Measurements from ENCODE around the gene IGF2. TPM values are rescaled to one million over a fixed set of nuclear protein-coding genes. Genes with fewer than 3 reads are reported as not detected.

The IGF2 gene
- total RNA-seq, 2 experiments from 2014 or later = not detected

DNA sequence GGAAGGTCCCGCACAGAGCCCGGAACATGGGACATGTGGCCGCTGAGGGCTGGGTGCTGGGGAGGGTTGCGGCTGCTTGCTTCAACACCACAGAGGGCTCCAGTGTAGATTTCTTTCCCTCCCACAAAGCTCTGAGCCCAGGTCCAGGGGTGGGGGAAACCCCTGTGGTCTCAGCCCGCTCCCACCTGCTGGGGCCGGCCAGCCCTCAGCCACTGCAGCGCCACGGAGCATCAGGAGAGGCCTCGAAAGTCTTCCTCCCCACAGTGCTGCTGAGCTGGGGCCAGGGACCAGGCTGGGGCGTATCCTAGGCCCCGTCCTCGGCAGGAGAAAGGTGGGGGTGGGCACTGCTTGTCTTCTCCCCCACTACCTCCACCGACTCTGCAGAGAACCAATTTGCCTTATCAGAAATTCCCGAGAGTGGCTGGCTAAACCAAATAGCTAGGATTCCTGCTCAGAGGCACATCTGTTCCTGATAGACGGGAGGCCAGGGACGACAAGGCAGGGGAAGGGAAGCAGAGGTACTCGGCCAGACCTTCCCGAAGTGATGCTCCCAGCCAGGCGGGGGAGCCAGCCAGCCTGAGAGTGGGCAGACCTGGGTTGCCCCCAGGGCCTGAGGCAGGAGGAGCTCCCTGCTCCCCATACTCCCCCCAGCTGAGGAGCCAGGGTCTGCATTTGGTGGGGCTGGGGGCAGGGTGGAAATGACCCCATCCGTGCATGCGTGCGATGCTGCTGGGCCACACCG is 18.7 kb downstream of the IGF2 start:
- Mint-ChIP-seq H3K36me3 (ENCODE audit: low read depth) (no peaks in the 10 kb centered on the region), H3K4me3 (no peak overlapping the region), H3K27me3 (peaks cover 32% of the 10 kb centered on the region), H3K9me3 (no peaks in the 10 kb centered on the region), H3K4me1 (ENCODE audit: low read depth) (no peaks in the 10 kb centered on the region), H3K27ac (no peak overlapping the region)
- Histone ChIP-seq H3K27ac (ENCODE audit: low read depth in 1 of 2, low read length in 2 of 2) (no peak overlapping the region), H3K4me3 (ENCODE audit: low read length) (no peak overlapping the region), H3K9me3 (ENCODE audit: control insufficient read depth in 1 of 2, insufficient read depth in 1 of 2, low read length in 2 of 2) (peaks cover 0 to 18% of the 10 kb centered on the region in 2 experiments), H3K36me3 (ENCODE audit: insufficient read depth, low read length) (no peaks in the 10 kb centered on the region), H3K4me1 (ENCODE audit: insufficient read depth, low read length) (no peaks in the 10 kb centered on the region), H3K27me3 (ENCODE audit: control insufficient read depth in 1 of 2, insufficient read depth in 2 of 2, low read length in 2 of 2) (peaks cover 0 to 18% of the 10 kb centered on the region in 2 experiments)
- intact Hi-C loops (cut with DNase I, micrococcal nuclease) = no loop called here
- TF ChIP-seq, protein P1, sequence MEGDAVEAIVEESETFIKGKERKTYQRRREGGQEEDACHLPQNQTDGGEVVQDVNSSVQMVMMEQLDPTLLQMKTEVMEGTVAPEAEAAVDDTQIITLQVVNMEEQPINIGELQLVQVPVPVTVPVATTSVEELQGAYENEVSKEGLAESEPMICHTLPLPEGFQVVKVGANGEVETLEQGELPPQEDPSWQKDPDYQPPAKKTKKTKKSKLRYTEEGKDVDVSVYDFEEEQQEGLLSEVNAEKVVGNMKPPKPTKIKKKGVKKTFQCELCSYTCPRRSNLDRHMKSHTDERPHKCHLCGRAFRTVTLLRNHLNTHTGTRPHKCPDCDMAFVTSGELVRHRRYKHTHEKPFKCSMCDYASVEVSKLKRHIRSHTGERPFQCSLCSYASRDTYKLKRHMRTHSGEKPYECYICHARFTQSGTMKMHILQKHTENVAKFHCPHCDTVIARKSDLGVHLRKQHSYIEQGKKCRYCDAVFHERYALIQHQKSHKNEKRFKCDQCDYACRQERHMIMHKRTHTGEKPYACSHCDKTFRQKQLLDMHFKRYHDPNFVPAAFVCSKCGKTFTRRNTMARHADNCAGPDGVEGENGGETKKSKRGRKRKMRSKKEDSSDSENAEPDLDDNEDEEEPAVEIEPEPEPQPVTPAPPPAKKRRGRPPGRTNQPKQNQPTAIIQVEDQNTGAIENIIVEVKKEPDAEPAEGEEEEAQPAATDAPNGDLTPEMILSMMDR (IDR thresholded peaks at IDR 0.05) = no peak
- POLR2A ChIA-PET = no interaction called here
- CTCF ChIA-PET = no interaction called here
- ATAC-seq (ENCODE audit: poor library complexity) (no peak), DNase-seq (no peak)

DNA sequence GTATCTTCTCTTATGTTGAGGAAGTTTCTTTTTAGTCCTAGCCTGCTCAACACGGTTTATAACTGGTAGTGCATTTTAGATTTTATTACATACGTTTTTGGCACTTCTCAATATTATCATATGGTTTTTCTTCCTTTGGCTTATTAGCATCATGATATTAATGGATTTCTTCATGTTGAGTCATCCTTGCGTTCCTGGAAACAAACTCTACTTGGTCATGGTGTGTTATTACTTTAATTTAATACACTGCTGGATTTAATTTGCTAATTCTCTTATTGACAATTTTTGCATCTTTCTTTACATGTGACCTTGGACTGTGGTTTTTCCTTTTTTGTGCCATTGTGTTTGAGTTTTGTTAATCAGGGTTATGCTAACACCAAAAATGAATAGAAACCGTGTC is 20.5 kb downstream of the IGF2 start:
- H3K27me3 ChIP-seq (ENCODE audit: control insufficient read depth in 1 of 2, insufficient read depth in 2 of 2, low read length in 2 of 2) = peaks cover 0 to 18% of the 10 kb centered on the region in 2 experiments
- no peaks in the 10 kb centered on the region for H3K4me1 Mint-ChIP-seq (ENCODE audit: low read depth)
- CTCF ChIA-PET = no interaction called here
- no peak overlapping the region for H3K4me3 Mint-ChIP-seq
- TF ChIP-seq, protein P1 (IDR thresholded peaks at IDR 0.05) = no peak
- no peaks in the 10 kb centered on the region for H3K36me3 ChIP-seq (ENCODE audit: insufficient read depth, low read length)
- H3K4me1 ChIP-seq (ENCODE audit: insufficient read depth, low read length) = no peaks in the 10 kb centered on the region
- no peak overlapping the region for H3K27ac Mint-ChIP-seq
- H3K27me3 Mint-ChIP-seq = peaks cover 30% of the 10 kb centered on the region
- H3K27ac ChIP-seq (ENCODE audit: low read depth in 1 of 2, low read length in 2 of 2) = no peak overlapping the region
- intact Hi-C loops (cut with DNase I, micrococcal nuclease) = no loop called here
- no peaks in the 10 kb centered on the region for H3K36me3 Mint-ChIP-seq (ENCODE audit: low read depth)
- ATAC-seq (ENCODE audit: poor library complexity) = no peak
- no peak overlapping the region for H3K4me3 ChIP-seq (ENCODE audit: low read length)
- no peak for DNase-seq
- H3K9me3 Mint-ChIP-seq = no peaks in the 10 kb centered on the region
- H3K9me3 ChIP-seq (ENCODE audit: control insufficient read depth in 1 of 2, insufficient read depth in 1 of 2, low read length in 2 of 2) = peaks cover 0 to 20% of the 10 kb centered on the region in 2 experiments
- POLR2A ChIA-PET = no interaction called here

DNA sequence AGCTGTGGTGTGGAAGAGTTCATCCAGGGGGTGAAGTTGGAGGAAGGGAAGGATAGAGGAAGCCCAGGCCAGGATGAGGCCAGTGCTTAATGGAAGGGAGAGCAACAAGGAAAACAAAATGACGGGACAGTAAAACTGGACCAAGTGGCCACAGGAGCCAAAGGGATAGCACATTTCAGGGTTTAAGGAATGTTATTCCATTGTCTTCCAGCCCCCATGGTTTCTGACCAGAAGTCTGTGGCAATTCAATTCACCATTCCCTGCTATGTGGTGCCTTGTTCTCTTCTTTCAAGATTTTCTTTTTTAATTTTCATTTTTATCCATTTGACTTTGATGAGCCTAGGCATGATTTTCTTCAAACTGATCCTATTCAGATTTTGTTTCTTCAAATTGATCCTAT is 22.5 kb downstream of the IGF2 start:
- POLR2A ChIA-PET = no interaction called here
- Mint-ChIP-seq H3K9me3 (no peaks in the 10 kb centered on the region), H3K4me3 (no peak overlapping the region), H3K36me3 (ENCODE audit: low read depth) (no peaks in the 10 kb centered on the region), H3K27me3 (peaks cover 28% of the 10 kb centered on the region), H3K4me1 (ENCODE audit: low read depth) (no peaks in the 10 kb centered on the region), H3K27ac (no peak overlapping the region)
- H3K27ac ChIP-seq (ENCODE audit: low read depth in 1 of 2, low read length in 2 of 2) = no peak overlapping the region
- peaks cover 0 to 14% of the 10 kb centered on the region in 2 experiments for H3K9me3 ChIP-seq (ENCODE audit: control insufficient read depth in 1 of 2, insufficient read depth in 1 of 2, low read length in 2 of 2)
- DNase-seq (no peak), ATAC-seq (ENCODE audit: poor library complexity) (no peak)
- TF ChIP-seq, protein P1 (IDR thresholded peaks at IDR 0.05) = no peak
- CTCF ChIA-PET = no interaction called here
- no peak overlapping the region for H3K4me3 ChIP-seq (ENCODE audit: low read length)
- no peaks in the 10 kb centered on the region for H3K36me3 ChIP-seq (ENCODE audit: insufficient read depth, low read length)
- intact Hi-C loops (cut with DNase I, micrococcal nuclease) = no loop called here
- H3K4me1 ChIP-seq (ENCODE audit: insufficient read depth, low read length) = no peaks in the 10 kb centered on the region
- peaks cover 0 to 12% of the 10 kb centered on the region in 2 experiments for H3K27me3 ChIP-seq (ENCODE audit: control insufficient read depth in 1 of 2, insufficient read depth in 2 of 2, low read length in 2 of 2)
